NCI-H526 treated with DMSO at 0.1 percent for 48 hours (cell line): ENCODE data around the gene IL17RD.

ENCODE experiments used
- DNase-seq: peaks from one replicate; lab custom pipeline; 2025; lab: John Stamatoyannopoulos, UW

The IL17RD gene

GRCh38 chr3:57065588-57065987 is 99.6 kb downstream of the IL17RD start:
- DNase-seq = no peak

- no peak for DNase-seq
These were observed 100.6 kb downstream of the IL17RD start for GRCh38 chr3:57064572-57064971.

GRCh38 chr3:57064001-57064400 is 101.2 kb downstream of the IL17RD start:
- DNase-seq = no peak

- DNase-seq = no peak
These were observed 102.1 kb downstream of the IL17RD start for GRCh38 chr3:57063032-57063431.

GRCh38 chr3:57062101-57062631 is 103.0 kb downstream of the IL17RD start:
- no peak for DNase-seq

GRCh38 chr3:57061556-57061955 is 103.6 kb downstream of the IL17RD start:
- DNase-seq = no peak

- DNase-seq = no peak
These were observed 104.9 kb downstream of the IL17RD start, which contains the start of gene SPATA12 for GRCh38 chr3:57060089-57060821. Gene SPATA12, plus strand, starts transcription at chr3:57060664. Its CDS starts 13,031 bp downstream, at chr3:57073695.

- DNase-seq = no peak
These were observed 105.7 kb downstream of the IL17RD start for GRCh38 chr3:57059411-57059810.

- DNase-seq = no peak
These were observed 107.8 kb downstream of the IL17RD start for GRCh38 chr3:57057351-57057750.

- no peak for DNase-seq
These were observed 112.0 kb downstream of the IL17RD start for GRCh38 chr3:57053122-57053521.

GRCh38 chr3:57052662-57053061 is 112.5 kb downstream of the IL17RD start:
- DNase-seq = no peak

- DNase-seq = no peak
These were observed 116.4 kb downstream of the IL17RD start for GRCh38 chr3:57048728-57049127.

- DNase-seq = no peak
These were observed 117.0 kb downstream of the IL17RD start for GRCh38 chr3:57048052-57048671.

- DNase-seq = no peak
These were observed 118.9 kb downstream of the IL17RD start for GRCh38 chr3:57046101-57046765.

- no peak for DNase-seq
These were observed 121.6 kb downstream of the IL17RD start for GRCh38 chr3:57043518-57043917.

GRCh38 chr3:57041674-57042073 is 123.5 kb downstream of the IL17RD start:
- no peak for DNase-seq
